Urothelium cell line (cell line): ENCODE results near the gene RARRES1.
"Not testable (repeated sequence)": the region's sequence is repeated elsewhere in the genome, so short reads cannot be mapped to it uniquely, and the experiment has no call there.

ENCODE experiments used
- DNase-seq: peaks from one replicate; pipeline ENCODE4 v3.0.0; 2011; ENCODE audit warnings: low spot score, mixed read lengths
- FAIRE-seq: peaks from 2 replicates; lab custom pipeline; 2011; peaks lifted over from hg19 to GRCh38; lab: Jason Lieb, UNC

Gene RARRES1

GRCh38 chr3:158700559-158700958 lies 31.7 kb downstream of the RARRES1 start:
- DNase-seq = no peak
- no peak for FAIRE-seq

GRCh38 chr3:158696618-158697017 lies 35.6 kb downstream of the RARRES1 start:
- FAIRE-seq = no peak
- no peak for DNase-seq

GRCh38 chr3:158693866-158694456 lies 38.3 kb downstream of the RARRES1 start:
- not testable (repeated sequence) for DNase-seq
- FAIRE-seq = peak; percentile 50

- no peak for FAIRE-seq
Observed at GRCh38 chr3:158685159-158685558, 47.1 kb downstream of the RARRES1 start.

GRCh38 chr3:158683230-158683962 lies 48.9 kb downstream of the RARRES1 start:
- no peak for FAIRE-seq

More at GRCh38 chr3:158685159-158685558, 47.1 kb downstream of the RARRES1 start:
- no peak for DNase-seq

GRCh38 chr3:158680861-158681260 lies 51.4 kb downstream of the RARRES1 start:
- DNase-seq (no peak), FAIRE-seq (no peak)

More at GRCh38 chr3:158683230-158683962, 48.9 kb downstream of the RARRES1 start:
- no peak for DNase-seq

GRCh38 chr3:158679547-158680000 lies 52.7 kb downstream of the RARRES1 start:
- DNase-seq = no peak

GRCh38 chr3:158678687-158679086 lies 53.6 kb downstream of the RARRES1 start:
- FAIRE-seq = no peak
- no peak for DNase-seq

More at GRCh38 chr3:158679547-158680000, 52.7 kb downstream of the RARRES1 start:
- FAIRE-seq = no peak

GRCh38 chr3:158672215-158673176 lies 59.8 kb downstream of the RARRES1 start, which contains the start of gene LXN:
TSS of gene LXN (minus strand) at chr3:158672648. CDS start at chr3:158672478, 170 bp downstream.
- DNase-seq = peak; percentile 10
- no peak for FAIRE-seq

- FAIRE-seq (no peak), DNase-seq (no peak)
Observed at GRCh38 chr3:158671821-158672214, 60.4 kb downstream of the RARRES1 start.

GRCh38 chr3:158668506-158668905 lies 63.8 kb downstream of the RARRES1 start:
- no peak for DNase-seq
- FAIRE-seq = no peak

- no peak for FAIRE-seq
- DNase-seq = no peak
Observed at GRCh38 chr3:158666416-158666815, 65.8 kb downstream of the RARRES1 start.

- DNase-seq (no peak), FAIRE-seq (no peak)
Observed at GRCh38 chr3:158663832-158664231, 68.4 kb downstream of the RARRES1 start.

- FAIRE-seq (no peak), DNase-seq (no peak)
Observed at GRCh38 chr3:158663246-158663645, 69.0 kb downstream of the RARRES1 start.

GRCh38 chr3:158660711-158661110 lies 71.5 kb downstream of the RARRES1 start:
- DNase-seq = no peak
- FAIRE-seq = no peak

GRCh38 chr3:158659454-158660237 lies 72.6 kb downstream of the RARRES1 start:
- DNase-seq (peak; percentile 46), FAIRE-seq (no peak)

GRCh38 chr3:158658889-158659288 lies 73.4 kb downstream of the RARRES1 start:
- no peak for FAIRE-seq

GRCh38 chr3:158652463-158652862 lies 79.8 kb downstream of the RARRES1 start:
- DNase-seq (no peak), FAIRE-seq (no peak)

More at GRCh38 chr3:158658889-158659288, 73.4 kb downstream of the RARRES1 start:
- no peak for DNase-seq

GRCh38 chr3:158651192-158651591 lies 81.1 kb downstream of the RARRES1 start:
- DNase-seq (no peak), FAIRE-seq (no peak)

- FAIRE-seq = no peak
Observed at GRCh38 chr3:158649791-158650190, 82.5 kb downstream of the RARRES1 start.

More at GRCh38 chr3:158649791-158650190, 82.5 kb downstream of the RARRES1 start:
- no peak for DNase-seq
